ENCODE results near the gene PRDM15.

- TF ChIP-seq EZH2 (IDR thresholded peaks at IDR 0.05; ENCODE audit: borderline replicate concordance, low read depth, low read length, poor library complexity, severe bottlenecking) = no peak
- TF ChIP-seq CTCF (conservative IDR thresholded peaks at IDR 0.05; ENCODE audit: low read depth, low read length) = no peak
Measured at GRCh38 chr21:41913230-41913629, 34.1 kb upstream of the PRDM15 start.

Measured in A673 (cell line).